ENCODE results near the gene GPN2. TPM values are rescaled to one million over a fixed set of nuclear protein-coding genes. Genes with fewer than 3 reads are reported as not detected.
"Not testable (repeated sequence)": the region's sequence is repeated elsewhere in the genome, so short reads cannot be mapped to it uniquely, and the experiment has no call there.

GPN2 gene
- total and polyA plus RNA-seq, 3 experiments from 2014 or later, result 18.8 to 69.9 (median 60.2) TPM

DNA sequence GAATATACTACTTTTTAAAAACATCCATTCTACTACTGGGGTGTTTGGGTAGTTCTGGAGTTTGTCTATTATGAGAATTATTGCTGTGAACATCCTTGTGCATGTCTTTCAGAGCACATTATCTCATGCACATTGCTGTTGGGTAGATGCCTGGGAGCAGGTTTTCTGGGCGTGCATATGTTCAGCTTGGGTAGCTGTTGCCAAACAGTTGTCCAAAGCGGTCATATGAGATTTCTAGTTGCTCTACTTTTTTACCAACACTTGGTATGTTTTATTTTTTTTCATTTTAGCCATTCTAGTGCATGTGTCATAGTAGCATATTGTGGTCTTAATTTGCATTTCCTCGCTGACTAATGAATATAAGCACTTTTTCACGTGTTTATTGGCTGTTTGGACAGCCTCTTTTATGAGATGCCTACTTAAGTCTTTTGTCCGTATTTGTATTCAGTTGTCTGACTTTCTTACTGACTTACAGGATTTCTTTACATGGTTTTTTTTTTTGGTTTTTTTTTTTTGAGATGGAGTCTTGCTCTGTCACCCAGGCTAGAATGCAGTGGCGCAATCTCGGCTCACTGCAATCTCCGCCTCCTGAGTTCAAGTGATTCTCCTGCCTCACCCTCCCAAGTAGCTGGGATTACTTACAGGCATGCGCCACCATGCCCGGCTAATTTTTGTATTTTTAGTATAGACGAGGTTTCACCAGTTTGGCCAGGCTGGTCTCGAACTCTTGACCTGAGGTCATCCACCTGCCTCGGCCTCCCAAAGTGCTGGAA, 45.5 kb downstream of the GPN2 start:
- Mint-ChIP-seq H3K9me3 (no peaks in the 10 kb centered on the region), H3K27ac (peak overlapping the region in 4 of 8 donors; percentile 19 to 58 (median 38)), H3K36me3 (peaks cover 5 to 73% (median 8%) of the 10 kb centered on the region in 3 donors), H3K4me3 (no peak overlapping the region), H3K4me1 (peaks cover 0 to 15% (median 5%) of the 10 kb centered on the region in 3 donors), H3K27me3 (no peaks in the 10 kb centered on the region)
- peaks cover 25% of the 10 kb centered on the region for H3K36me3 ChIP-seq (ENCODE audit: insufficient read depth, low read length)
- H3K27ac ChIP-seq (ENCODE audit: low read depth, low read length), result no peak overlapping the region
- ChIA-PET CTCF (interaction anchor here (2.2 kb wide), 1 partner anchor 11 kb away, joined by 8 read pairs; no protein-coding TSS in a partner anchor), POLR2A (interaction anchor here (0.6 kb wide), 1 partner anchor 10 kb away, joined by 3 read pairs; no protein-coding TSS in a partner anchor)
- H3K4me3 ChIP-seq (ENCODE audit: low read length), result no peak overlapping the region
- H3K9me3 ChIP-seq (ENCODE audit: low read length), result no peaks in the 10 kb centered on the region
- no peak for DNase-seq
- H3K27me3 ChIP-seq (ENCODE audit: insufficient read depth, low read length, poor library complexity, severe bottlenecking), result no peaks in the 10 kb centered on the region
- no peaks in the 10 kb centered on the region for H3K4me1 ChIP-seq (ENCODE audit: insufficient read depth, low read length)

DNA sequence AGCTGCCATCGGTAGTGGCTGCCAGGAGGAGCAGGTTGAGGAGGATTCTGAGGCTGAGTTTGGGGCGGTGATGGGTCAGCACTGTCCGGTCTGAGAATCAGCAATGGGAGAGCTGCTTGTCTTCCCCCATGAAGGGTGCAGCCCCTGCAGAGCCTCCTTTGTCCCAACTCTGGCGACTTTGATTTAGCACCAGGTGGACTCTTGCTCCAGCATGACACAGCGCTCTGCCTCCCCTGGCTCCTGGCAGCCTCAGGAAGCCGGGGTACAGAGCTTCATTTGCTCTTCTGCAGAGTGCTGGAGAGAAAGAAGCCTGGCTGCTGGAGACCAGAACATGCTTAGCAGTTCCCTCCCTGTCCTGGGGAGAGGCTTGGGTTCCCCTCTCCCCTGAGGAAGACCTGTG, 50.3 kb downstream of the GPN2 start:
- H3K9me3 Mint-ChIP-seq, result no peaks in the 10 kb centered on the region
- peak overlapping the region in 1 of 7 donors; percentile 28 for H3K4me3 Mint-ChIP-seq
- no peak overlapping the region for H3K4me3 ChIP-seq (ENCODE audit: low read length)
- H3K27me3 Mint-ChIP-seq, result no peaks in the 10 kb centered on the region
- DNase-seq, result no peak
- peaks cover 23% of the 10 kb centered on the region for H3K36me3 ChIP-seq (ENCODE audit: insufficient read depth, low read length)
- no peaks in the 10 kb centered on the region for H3K27me3 ChIP-seq (ENCODE audit: insufficient read depth, low read length, poor library complexity, severe bottlenecking)
- H3K4me1 Mint-ChIP-seq, result peaks cover 16 to 37% (median 28%) of the 10 kb centered on the region in 3 donors
- ChIA-PET CTCF (interaction anchor here (1.0 kb wide), 1 partner anchor 15 kb away, joined by 3 read pairs; no protein-coding TSS in a partner anchor), POLR2A (no interaction called here)
- peak overlapping the region; percentile 40 for H3K27ac ChIP-seq (ENCODE audit: low read depth, low read length)
- peaks cover 0 to 78% (median 9%) of the 10 kb centered on the region in 3 donors for H3K36me3 Mint-ChIP-seq
- H3K4me1 ChIP-seq (ENCODE audit: insufficient read depth, low read length), result peaks cover 17% of the 10 kb centered on the region
- H3K27ac Mint-ChIP-seq, result peak overlapping the region; percentile 70 to 99 (median 94)
- H3K9me3 ChIP-seq (ENCODE audit: low read length), result no peaks in the 10 kb centered on the region

DNA sequence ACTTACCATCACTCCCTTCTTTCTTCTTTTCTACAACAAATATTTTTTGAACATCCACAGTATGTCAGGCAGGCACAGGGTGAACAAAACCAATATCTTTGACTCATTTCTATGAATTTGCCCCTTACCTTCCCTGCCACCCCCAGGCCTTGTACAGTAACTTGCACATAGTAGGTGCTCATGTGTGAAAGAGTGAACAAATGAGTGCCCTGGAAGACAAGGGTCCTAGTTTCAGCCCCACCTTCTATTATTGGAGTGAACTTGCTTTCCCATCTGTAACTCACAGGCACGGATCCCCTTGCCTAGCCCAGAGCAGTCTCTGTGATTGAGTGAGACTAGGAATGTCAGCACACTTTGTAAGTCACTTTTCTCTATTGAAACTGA, 50.8 kb downstream of the GPN2 start:
- Histone ChIP-seq H3K9me3 (ENCODE audit: low read length) (no peaks in the 10 kb centered on the region), H3K4me3 (ENCODE audit: low read length) (no peak overlapping the region), H3K4me1 (ENCODE audit: insufficient read depth, low read length) (peaks cover 21% of the 10 kb centered on the region), H3K27me3 (ENCODE audit: insufficient read depth, low read length, poor library complexity, severe bottlenecking) (no peaks in the 10 kb centered on the region), H3K36me3 (ENCODE audit: insufficient read depth, low read length) (peaks cover 19% of the 10 kb centered on the region), H3K27ac (ENCODE audit: low read depth, low read length) (peak overlapping the region; percentile 40)
- Mint-ChIP-seq H3K4me3 (peak overlapping the region in 2 of 7 donors; percentile 15 to 28), H3K36me3 (peaks cover 0 to 78% (median 9%) of the 10 kb centered on the region in 3 donors), H3K27ac (peak overlapping the region; percentile 70 to 99 (median 94)), H3K9me3 (no peaks in the 10 kb centered on the region), H3K4me1 (peaks cover 21 to 38% (median 30%) of the 10 kb centered on the region in 3 donors), H3K27me3 (no peaks in the 10 kb centered on the region)
- ChIA-PET POLR2A (no interaction called here), CTCF (interaction anchor here (1.0 to 1.3 kb wide), 3 partner anchors 14 to 237 kb away, joined by 3 to 5 read pairs (median 5); no protein-coding TSS in a partner anchor)
- no peak for DNase-seq

DNA sequence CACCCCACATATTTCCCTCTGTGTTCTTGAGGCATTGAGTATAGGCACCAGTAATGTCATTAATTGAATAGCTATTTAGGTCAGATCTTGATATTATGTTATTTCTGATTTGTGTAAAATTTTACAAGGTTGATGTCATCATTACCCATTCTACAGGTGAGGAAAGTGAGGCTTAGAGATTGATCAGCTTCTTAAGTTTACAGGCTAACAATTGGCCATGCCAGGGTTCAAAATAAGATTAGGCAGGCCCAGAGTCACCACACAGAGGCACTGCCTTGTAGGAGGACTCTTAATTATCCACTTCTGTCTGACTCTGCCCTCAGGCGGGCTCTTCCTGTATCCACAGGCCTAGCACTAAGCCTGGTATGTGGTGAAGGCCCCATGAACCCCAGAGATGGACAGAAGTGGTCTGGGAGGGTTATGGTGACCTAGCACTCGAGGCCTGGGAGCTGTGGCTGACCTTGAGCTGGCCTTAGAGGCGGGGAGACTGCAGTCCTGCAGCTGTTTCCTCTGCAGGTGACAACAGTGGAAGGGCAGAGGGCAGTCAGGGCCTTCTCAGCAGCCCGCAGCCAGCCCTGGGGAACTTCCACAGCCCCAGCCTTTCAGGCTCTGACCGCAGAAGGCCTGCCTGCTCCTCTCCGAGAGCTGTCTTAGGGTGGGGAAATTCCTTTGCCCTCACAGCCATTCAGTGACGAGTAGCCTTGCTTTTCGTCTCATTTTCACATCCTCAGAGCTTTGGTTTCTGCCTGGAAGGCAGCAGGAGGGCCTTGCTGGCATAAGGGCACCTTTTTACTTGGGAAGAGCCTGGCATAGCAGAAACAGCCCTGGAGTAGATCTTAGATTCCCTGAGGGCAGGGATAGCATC, 51.4 kb downstream of the GPN2 start:
- H3K27me3 Mint-ChIP-seq, result no peaks in the 10 kb centered on the region
- peaks cover 27 to 40% (median 34%) of the 10 kb centered on the region in 3 donors for H3K4me1 Mint-ChIP-seq
- Histone ChIP-seq H3K4me1 (ENCODE audit: insufficient read depth, low read length) (peaks cover 28% of the 10 kb centered on the region), H3K4me3 (ENCODE audit: low read length) (no peak overlapping the region), H3K27ac (ENCODE audit: low read depth, low read length) (peak overlapping the region; percentile 40), H3K9me3 (ENCODE audit: low read length) (no peaks in the 10 kb centered on the region), H3K36me3 (ENCODE audit: insufficient read depth, low read length) (peaks cover 18% of the 10 kb centered on the region), H3K27me3 (ENCODE audit: insufficient read depth, low read length, poor library complexity, severe bottlenecking) (no peaks in the 10 kb centered on the region)
- ChIA-PET CTCF (interaction anchor here (0.9 to 3.0 kb wide), 6 partner anchors 10 to 236 kb away, joined by 3 to 13 read pairs (median 4); no protein-coding TSS in a partner anchor), POLR2A (no interaction called here)
- H3K36me3 Mint-ChIP-seq, result peaks cover 0 to 77% (median 9%) of the 10 kb centered on the region in 3 donors
- H3K27ac Mint-ChIP-seq, result peak overlapping the region; percentile 70 to 99 (median 94)
- DNase-seq, result peak in 4 of 5 donors; percentile 41 to 70 (median 56)
- H3K9me3 Mint-ChIP-seq, result no peaks in the 10 kb centered on the region
- H3K4me3 Mint-ChIP-seq, result peak overlapping the region in 4 of 7 donors; percentile 15 to 32 (median 18)

DNA sequence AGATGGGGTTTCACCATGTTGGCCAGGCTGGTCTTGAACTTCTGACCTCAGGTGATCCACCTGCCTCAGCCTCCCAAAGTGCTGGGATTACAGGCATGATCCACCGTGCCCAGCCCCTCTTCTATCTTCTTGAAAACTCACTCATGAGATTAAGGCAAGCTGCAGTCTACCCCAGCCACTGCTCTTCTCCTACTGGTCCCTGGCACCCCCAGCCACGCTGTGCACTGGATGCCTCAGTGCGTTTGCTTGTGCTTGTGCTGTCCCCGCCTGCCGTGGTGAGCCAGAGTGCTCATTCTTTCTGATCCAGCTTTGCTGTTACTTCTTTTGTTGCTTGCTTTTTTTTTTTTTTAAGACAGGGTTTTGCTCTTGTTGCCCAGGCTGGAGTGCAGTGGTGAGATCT, 52.4 kb downstream of the GPN2 start:
- DNase-seq; H3K27me3 Mint-ChIP-seq; H3K27ac ChIP-seq (ENCODE audit: low read depth, low read length); H3K4me3 ChIP-seq (ENCODE audit: low read length); H3K27me3 ChIP-seq (ENCODE audit: insufficient read depth, low read length, poor library complexity, severe bottlenecking); H3K9me3 ChIP-seq (ENCODE audit: low read length); H3K4me3 Mint-ChIP-seq; H3K9me3 Mint-ChIP-seq: not testable (repeated sequence)
- Histone ChIP-seq H3K36me3 (ENCODE audit: insufficient read depth, low read length) (peaks cover 18% of the 10 kb centered on the region), H3K4me1 (ENCODE audit: insufficient read depth, low read length) (peaks cover 36% of the 10 kb centered on the region)
- Mint-ChIP-seq H3K27ac (peak overlapping the region in 6 of 8 donors; percentile 46 to 94 (median 84)), H3K4me1 (peaks cover 38 to 49% (median 44%) of the 10 kb centered on the region in 3 donors), H3K36me3 (peaks cover 0 to 78% (median 9%) of the 10 kb centered on the region in 3 donors)
- POLR2A ChIA-PET, result interaction anchor here (0.6 to 0.7 kb wide), 2 partner anchors 29 to 37 kb away, joined by 4 read pairs; no protein-coding TSS in a partner anchor
- CTCF ChIA-PET, result interaction anchor here (0.9 to 3.0 kb wide), 2 partner anchors 17 to 27 kb away, joined by 3 to 13 read pairs; no protein-coding TSS in a partner anchor

DNA sequence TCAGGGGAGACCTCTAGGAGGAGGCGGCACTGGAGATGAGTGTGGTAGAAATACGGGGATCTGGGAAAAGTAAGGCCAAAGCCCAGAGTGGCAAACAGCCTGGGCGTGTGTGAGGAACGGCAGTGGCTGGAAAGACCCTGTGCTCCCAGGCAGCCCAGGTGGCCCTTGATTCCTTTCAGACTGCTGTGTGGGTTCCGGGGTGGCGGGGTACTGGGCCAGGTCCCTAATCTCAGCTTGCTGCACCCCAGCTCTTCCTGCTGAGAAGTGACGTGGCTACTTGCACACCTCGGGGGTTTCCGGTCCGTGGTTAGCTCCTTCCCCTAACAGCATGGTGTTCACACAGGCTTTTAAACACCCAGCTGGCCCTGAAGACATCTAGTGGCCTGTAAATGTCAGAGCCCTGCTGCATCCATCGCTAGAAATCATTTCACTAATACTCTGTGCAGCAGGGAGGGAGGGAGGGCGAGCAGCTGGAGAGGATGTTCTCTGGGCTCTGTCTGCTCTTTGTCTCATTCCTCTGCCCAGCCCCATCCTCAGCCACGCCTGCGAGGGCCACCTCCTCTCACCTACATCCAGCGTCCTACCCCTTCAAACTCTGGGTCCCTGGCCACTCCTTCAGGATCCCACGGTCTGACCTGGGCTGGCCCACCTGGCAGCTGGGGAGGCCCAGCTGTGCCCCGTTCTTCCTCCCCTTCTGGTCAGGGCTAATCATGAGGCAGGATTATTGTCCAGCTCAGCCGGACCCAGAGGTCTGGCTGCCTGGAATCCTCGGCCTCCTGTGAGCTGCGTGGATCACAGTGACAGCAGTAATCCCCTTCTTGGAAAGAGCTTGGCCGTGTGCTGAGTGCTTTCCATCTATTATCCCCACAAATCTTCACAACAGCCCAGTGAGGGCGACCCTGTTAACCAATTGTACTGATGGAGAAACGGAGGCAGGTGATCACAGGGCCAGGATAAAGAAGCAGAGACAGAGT, 56.4 kb downstream of the GPN2 start:
- no peaks in the 10 kb centered on the region for H3K9me3 Mint-ChIP-seq
- Histone ChIP-seq H3K9me3 (ENCODE audit: low read length) (no peaks in the 10 kb centered on the region), H3K27me3 (ENCODE audit: insufficient read depth, low read length, poor library complexity, severe bottlenecking) (no peaks in the 10 kb centered on the region), H3K27ac (ENCODE audit: low read depth, low read length) (peak overlapping the region; percentile 85), H3K36me3 (ENCODE audit: insufficient read depth, low read length) (peaks cover 9% of the 10 kb centered on the region), H3K4me3 (ENCODE audit: low read length) (peak overlapping the region; percentile 50), H3K4me1 (ENCODE audit: insufficient read depth, low read length) (peaks cover 58% of the 10 kb centered on the region)
- peak; percentile 88 to 96 (median 90) for DNase-seq
- peak overlapping the region; percentile 98 to 100 (median 100) for H3K27ac Mint-ChIP-seq
- H3K27me3 Mint-ChIP-seq, result peaks cover 0 to 2% of the 10 kb centered on the region in 2 donors
- ChIA-PET CTCF (interaction anchor here (0.6 to 6.5 kb wide), 33 partner anchors 8 to 294 kb away, joined by 3 to 79 read pairs (median 4); partner anchors contain the start of genes GPATCH3, GPN2 and ZDHHC18), POLR2A (interaction anchor here (0.5 to 2.3 kb wide), 11 partner anchors 13 to 333 kb away, joined by 3 to 12 read pairs (median 6); partner anchors contain the start of genes ARID1A, NUDC and PIGV)
- peaks cover 0 to 77% (median 14%) of the 10 kb centered on the region in 3 donors for H3K36me3 Mint-ChIP-seq
- H3K4me3 Mint-ChIP-seq, result peak overlapping the region; percentile 31 to 84 (median 71)
- H3K4me1 Mint-ChIP-seq, result peaks cover 68 to 76% (median 76%) of the 10 kb centered on the region in 3 donors
